CMK (cell line): Measurements from ENCODE around the gene MAP3K7CL.

ENCODE experiments used
- DNase-seq: peaks from one replicate; pipeline ENCODE4 v3.0.0-alpha.2; 2010; ENCODE audit warnings: low read depth

MAP3K7CL gene

GRCh38 chr21:29195981-29196669 is 65.7 kb downstream of the MAP3K7CL start:
- DNase-seq = peak; percentile 70

- no peak for DNase-seq
Measured at GRCh38 chr21:29196670-29197191, 66.3 kb downstream of the MAP3K7CL start.

- DNase-seq = no peak
Measured at GRCh38 chr21:29201186-29201585, 70.7 kb downstream of the MAP3K7CL start.

GRCh38 chr21:29205009-29205408 is 74.6 kb downstream of the MAP3K7CL start:
- DNase-seq = no peak

- DNase-seq = no peak
Measured at GRCh38 chr21:29205988-29206387, 75.5 kb downstream of the MAP3K7CL start.

GRCh38 chr21:29206445-29206844 is 76.0 kb downstream of the MAP3K7CL start:
- no peak for DNase-seq

GRCh38 chr21:29207201-29207600 is 76.8 kb downstream of the MAP3K7CL start:
- DNase-seq = no peak

- no peak for DNase-seq
Measured at GRCh38 chr21:29208044-29208681, 77.7 kb downstream of the MAP3K7CL start.

- DNase-seq = no peak
Measured at GRCh38 chr21:29208682-29209059, 78.2 kb downstream of the MAP3K7CL start.

- no peak for DNase-seq
Measured at GRCh38 chr21:29209696-29210095, 79.3 kb downstream of the MAP3K7CL start.

- no peak for DNase-seq
Measured at GRCh38 chr21:29211205-29211604, 80.8 kb downstream of the MAP3K7CL start.

- DNase-seq = no peak
Measured at GRCh38 chr21:29212446-29212845, 82.0 kb downstream of the MAP3K7CL start.

GRCh38 chr21:29213513-29214385 is 83.3 kb downstream of the MAP3K7CL start:
- no peak for DNase-seq

GRCh38 chr21:29215709-29216108 is 85.3 kb downstream of the MAP3K7CL start:
- DNase-seq = no peak

- no peak for DNase-seq
Measured at GRCh38 chr21:29217818-29218291, 87.4 kb downstream of the MAP3K7CL start.

- DNase-seq = no peak
Measured at GRCh38 chr21:29218749-29219148, 88.3 kb downstream of the MAP3K7CL start.

- no peak for DNase-seq
Measured at GRCh38 chr21:29219165-29219770, 88.8 kb downstream of the MAP3K7CL start.

GRCh38 chr21:29221253-29221744 is 90.9 kb downstream of the MAP3K7CL start:
- DNase-seq = no peak

- no peak for DNase-seq
Measured at GRCh38 chr21:29224006-29224405, 93.6 kb downstream of the MAP3K7CL start.
